HEK293T (cell line): ENCODE measurements around the gene SNRNP200.
"Not testable (repeated sequence)": the region's sequence is repeated elsewhere in the genome, so short reads cannot be mapped to it uniquely, and the experiment has no call there.

Experiments
- CTCF ChIA-PET: fragments of 350-600 bp; formaldehyde crosslinking; extraction: SDS; loops from one replicate; lab custom pipeline; 2021; ENCODE audit warnings: antibody characterized with exemption, inconsistent platforms; lab: Yijun Ruan, JAX
- POLR2A ChIA-PET: fragments of 350-600 bp; formaldehyde crosslinking; extraction: SDS; loops from one replicate; lab custom pipeline; 2020; ENCODE audit warnings: antibody characterized with exemption, inconsistent platforms; lab: Yijun Ruan, JAX
- DNase-seq: peaks from one replicate; pipeline ENCODE4 v3.0.0; 2012; ENCODE audit warnings: mixed read lengths; ENCODE audit errors: extremely low spot score
- ARNT ChIP-seq: fragments of 450-650 bp; IDR thresholded peaks from 2 replicates; pipeline ENCODE4 v1.6.1; 2017; ENCODE audit warnings: mild to moderate bottlenecking
- BHLHE40 ChIP-seq: fragments of 450-650 bp; IDR thresholded peaks from 2 replicates; pipeline ENCODE4 v1.6.1; 2016; ENCODE audit warnings: mild to moderate bottlenecking, moderate library complexity, borderline replicate concordance
- CTBP1 ChIP-seq: fragments of 450-650 bp; IDR thresholded peaks from 2 replicates; pipeline ENCODE4 v1.6.1; 2016; ENCODE audit warnings: borderline replicate concordance
- ELF4 ChIP-seq: fragments of 450-650 bp; IDR thresholded peaks from 2 replicates; pipeline ENCODE4 v1.6.1; 2017; ENCODE audit warnings: antibody characterized with exemption
- FOXA1 ChIP-seq: fragments of 450-650 bp; IDR thresholded peaks from 2 replicates; pipeline ENCODE4 v1.6.1; 2016; ENCODE audit warnings: mild to moderate bottlenecking
- FOXK2 ChIP-seq: fragments of 450-650 bp; IDR thresholded peaks from 2 replicates; pipeline ENCODE4 v1.6.1; 2016; ENCODE audit warnings: mild to moderate bottlenecking
- FOXM1 ChIP-seq: fragments of 450-650 bp; IDR thresholded peaks from 2 replicates; pipeline ENCODE4 v1.6.1; 2017; ENCODE audit warnings: mild to moderate bottlenecking, borderline replicate concordance
- HDGF ChIP-seq: fragments of 450-650 bp; IDR thresholded peaks from 2 replicates; pipeline ENCODE4 v1.6.1; 2017; ENCODE audit warnings: antibody characterized with exemption, borderline replicate concordance
- L3MBTL2 ChIP-seq: fragments of 450-650 bp; conservative IDR thresholded peaks from 2 replicates; pipeline ENCODE4 v1.6.1; 2016; ENCODE audit warnings: mild to moderate bottlenecking
- LEF1 ChIP-seq: fragments of 450-650 bp; IDR thresholded peaks from 2 replicates; pipeline ENCODE4 v1.6.1; 2017; ENCODE audit warnings: mild to moderate bottlenecking, borderline replicate concordance
- NFRKB ChIP-seq: fragments of 450-650 bp; IDR thresholded peaks from 2 replicates; pipeline ENCODE4 v1.6.1; 2016; ENCODE audit warnings: mild to moderate bottlenecking, moderate library complexity
- PKNOX1 ChIP-seq: fragments of 450-650 bp; IDR thresholded peaks from 2 replicates; pipeline ENCODE4 v1.6.1; 2016
- SP1 ChIP-seq: fragments of 450-650 bp; IDR thresholded peaks from 2 replicates; pipeline ENCODE4 v1.6.1; 2017
- SUZ12 ChIP-seq: fragments of 450-650 bp; IDR thresholded peaks from 2 replicates; pipeline ENCODE4 v1.6.1; 2016; ENCODE audit warnings: mild to moderate bottlenecking
- TARDBP ChIP-seq: fragments of 450-650 bp; IDR thresholded peaks from 2 replicates; pipeline ENCODE4 v1.6.1; 2016
- ZNF384 ChIP-seq: fragments of 450-650 bp; IDR thresholded peaks from 2 replicates; pipeline ENCODE4 v1.6.1; 2016

Gene SNRNP200

GRCh38 chr2:96258166-96259022 is 47.0 kb downstream of the SNRNP200 start:
- CTCF ChIA-PET, result interaction anchor here (0.7 kb wide), 1 partner anchor 50 kb away, joined by 3 read pairs; the partner anchor contains the start of gene STARD7
- POLR2A ChIA-PET, result interaction anchor here (1.1 to 4.4 kb wide), 3 partner anchors 10 to 50 kb away, joined by 3 to 27 read pairs (median 3); partner anchors contain the start of gene STARD7
- TF ChIP-seq ZNF384 (no peak), SP1 (no peak), SUZ12 (no peak), HDGF (no peak), ELF4 (no peak), LEF1 (no peak)
- DNase-seq, result no peak

GRCh38 chr2:96257744-96258143 is 47.6 kb downstream of the SNRNP200 start:
- CTCF ChIA-PET, POLR2A ChIA-PET, DNase-seq: not testable (repeated sequence)

- DNase-seq, result no peak
- TF ChIP-seq FOXA1 (no peak), HDGF (no peak), L3MBTL2 (no peak)
- ChIA-PET POLR2A (no interaction called here), CTCF (interaction anchor here (0.7 to 0.9 kb wide), 2 partner anchors 8 to 10 kb away, joined by 3 to 9 read pairs; no protein-coding TSS in a partner anchor)
Measured at GRCh38 chr2:96256611-96257113, 48.7 kb downstream of the SNRNP200 start.

GRCh38 chr2:96254571-96254970 is 50.8 kb downstream of the SNRNP200 start:
- POLR2A ChIA-PET, result interaction anchor here (1.4 to 1.7 kb wide), 2 partner anchors 12 to 46 kb away, joined by 5 to 9 read pairs; partner anchors contain the start of genes CIAO1, STARD7 and TMEM127
- CTCF ChIA-PET, result no interaction called here
- no peak for TF ChIP-seq L3MBTL2
- DNase-seq, result no peak

GRCh38 chr2:96253006-96253405 is 52.3 kb downstream of the SNRNP200 start:
- DNase-seq, result no peak
- CTCF ChIA-PET, result no interaction called here
- POLR2A ChIA-PET, result interaction anchor here (1.7 kb wide), 1 partner anchor 44 kb away, joined by 9 read pairs; the partner anchor contains the start of gene STARD7
- no peak for TF ChIP-seq CTBP1
- TF ChIP-seq ZNF384, result no peak
- TF ChIP-seq FOXM1, result no peak
- TF ChIP-seq PKNOX1, result no peak
- no peak for TF ChIP-seq ARNT
- TF ChIP-seq BHLHE40, result no peak
- no peak for TF ChIP-seq HDGF

GRCh38 chr2:96252526-96252925 is 52.8 kb downstream of the SNRNP200 start:
- TF ChIP-seq BHLHE40 (no peak), FOXK2 (no peak), SP1 (no peak), L3MBTL2 (no peak), FOXM1 (no peak), LEF1 (no peak), HDGF (no peak), FOXA1 (no peak), PKNOX1 (no peak)
- ChIA-PET POLR2A (no interaction called here), CTCF (no interaction called here)
- DNase-seq, result no peak

GRCh38 chr2:96251721-96252292 is 53.5 kb downstream of the SNRNP200 start:
- TF ChIP-seq SP1 (no peak), CTBP1 (no peak), ARNT (no peak)

GRCh38 chr2:96250188-96250587 is 55.2 kb downstream of the SNRNP200 start:
- DNase-seq, result no peak
- TF ChIP-seq FOXM1 (no peak), BHLHE40 (no peak), ARNT (no peak), SUZ12 (no peak), TARDBP (no peak), CTBP1 (no peak), SP1 (no peak), HDGF (no peak), FOXA1 (no peak), NFRKB (no peak), LEF1 (no peak), PKNOX1 (no peak), L3MBTL2 (no peak), ZNF384 (no peak), ELF4 (no peak), FOXK2 (no peak)
- CTCF ChIA-PET, result no interaction called here
- POLR2A ChIA-PET, result no interaction called here

More at GRCh38 chr2:96251721-96252292, 53.5 kb downstream of the SNRNP200 start:
- DNase-seq, result no peak
- ChIA-PET POLR2A (interaction anchor here (1.0 kb wide), 1 partner anchor 9 kb away, joined by 3 read pairs; no protein-coding TSS in a partner anchor), CTCF (no interaction called here)
